ENCODE measurements around the gene ASPDH.

The ASPDH gene

GRCh38 chr19:50494186-50495019, 19.3 kb downstream of the ASPDH start:
- DNase-seq: no peak

- DNase-seq: no peak
These were observed 20.5 kb downstream of the ASPDH start for GRCh38 chr19:50493171-50493570.

DNA sequence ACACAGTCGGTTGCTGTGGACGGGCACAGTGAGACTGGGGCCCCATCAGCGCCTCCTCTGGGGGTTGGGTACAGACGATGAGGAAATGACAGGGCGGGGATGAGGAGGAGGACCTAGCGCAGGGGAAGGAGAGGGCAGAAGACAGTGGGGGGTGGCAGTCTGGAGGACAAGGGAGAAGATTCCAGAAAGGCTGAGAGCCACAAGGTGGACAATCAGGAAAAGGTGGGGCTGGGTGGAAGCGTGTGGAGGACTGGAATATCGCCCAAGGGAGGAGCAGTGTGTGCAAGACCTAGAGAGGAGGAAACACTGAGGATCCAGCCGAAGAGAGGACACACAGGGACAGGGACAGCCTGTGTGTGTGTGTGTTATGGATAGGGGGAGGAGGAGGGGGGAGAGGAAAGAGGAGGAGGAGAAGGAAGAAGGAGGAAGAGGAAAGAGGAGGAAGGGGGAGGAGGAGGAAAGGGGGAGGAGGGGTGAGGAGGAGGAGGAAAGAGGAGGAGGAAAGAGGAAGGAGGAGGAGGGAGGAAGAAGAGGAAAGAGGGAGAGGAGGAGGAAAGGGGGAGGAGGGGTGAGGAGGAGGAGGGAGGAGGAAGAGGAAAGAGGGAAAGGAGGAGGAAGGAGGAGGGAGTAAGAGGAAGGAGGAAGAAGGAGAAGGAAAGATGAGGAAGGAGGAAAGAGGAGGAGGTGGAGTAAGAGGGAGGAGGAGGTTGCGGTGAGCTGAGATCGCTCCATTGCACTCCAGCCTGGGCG, 21.2 kb downstream of the ASPDH start:
- no peak for DNase-seq

DNA sequence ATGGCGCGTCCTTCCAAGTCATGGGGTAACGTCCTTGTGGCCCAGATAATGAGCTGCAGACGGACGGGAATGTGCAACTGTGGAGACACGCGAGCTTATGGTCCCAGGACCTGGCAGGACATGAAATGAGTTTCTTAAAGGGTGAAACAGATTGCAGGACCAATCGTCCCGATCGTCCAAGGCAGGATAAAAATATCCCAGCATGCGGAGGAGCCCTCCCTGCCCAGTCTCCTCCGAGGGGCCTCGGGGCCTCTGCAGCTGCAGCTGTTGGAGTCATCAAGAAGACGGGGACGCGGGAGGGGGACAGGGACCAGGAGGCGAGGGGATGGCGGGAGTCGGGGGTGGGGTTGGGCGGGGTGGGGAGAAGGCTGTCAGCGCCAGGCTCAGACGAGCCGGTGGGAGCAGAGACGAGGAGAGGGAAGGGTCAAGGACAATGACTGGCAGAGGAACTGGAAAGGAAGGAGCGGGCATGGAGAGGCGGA, 22.7 kb downstream of the ASPDH start:
- no peak for DNase-seq

DNA sequence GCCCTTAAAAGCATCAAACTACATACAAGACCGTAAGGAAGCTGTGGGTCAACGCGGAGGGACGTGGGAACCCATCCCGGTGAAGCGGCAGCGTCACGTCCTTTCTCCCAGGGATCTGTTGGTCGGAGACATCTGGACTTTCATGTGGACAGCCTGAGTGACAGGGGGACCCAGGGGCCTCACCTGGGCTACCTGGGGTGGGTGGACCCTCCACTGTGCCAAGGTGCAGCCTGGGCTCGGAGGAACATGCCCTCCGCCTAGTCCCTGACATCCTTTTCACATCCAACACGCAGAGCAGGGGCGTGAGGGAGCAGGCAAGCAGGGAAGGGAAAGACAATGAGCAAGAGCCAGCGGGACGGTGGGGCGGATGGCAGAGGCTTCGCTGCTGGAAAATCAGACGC, 23.3 kb downstream of the ASPDH start:
- DNase-seq: no peak

- no peak for DNase-seq
These were observed 24.2 kb downstream of the ASPDH start for GRCh38 chr19:50489461-50490011.

GRCh38 chr19:50488389-50489194, 25.1 kb downstream of the ASPDH start:
- DNase-seq: no peak

DNA sequence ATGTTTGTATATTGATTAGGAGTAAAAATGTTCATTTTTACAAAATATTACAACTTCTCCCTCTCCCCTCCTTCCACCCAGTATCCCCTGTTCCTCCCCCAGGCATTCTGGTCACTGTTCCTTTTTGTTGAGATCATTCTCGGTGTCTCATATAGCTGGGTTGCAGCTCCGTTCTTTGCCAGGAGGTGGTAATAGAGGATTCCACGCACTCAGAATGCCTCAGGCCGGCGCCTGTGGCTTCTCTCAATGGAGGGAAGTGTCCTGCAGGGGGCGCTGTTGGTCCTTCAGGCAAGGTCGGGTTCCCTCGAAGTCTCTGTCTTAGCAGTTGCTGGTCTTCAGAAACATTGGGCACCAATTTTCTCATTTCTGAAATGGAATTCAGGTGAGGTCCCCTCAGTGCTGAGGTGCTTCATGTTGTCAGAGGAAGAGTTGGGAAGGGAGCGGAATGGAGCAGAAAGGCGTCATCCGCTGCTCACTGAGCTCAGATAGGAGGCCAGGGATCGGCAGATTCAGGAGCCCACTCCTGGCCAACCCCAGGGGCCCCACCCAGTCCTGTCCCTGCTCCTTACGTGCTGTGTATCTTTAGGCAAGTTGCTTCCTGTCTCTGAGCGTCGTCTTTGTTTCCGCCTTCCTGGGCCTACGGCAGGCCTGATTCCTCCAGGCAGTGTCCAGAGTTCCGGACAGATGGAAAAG, 26.7 kb downstream of the ASPDH start:
- peak; percentile 36 for DNase-seq

GRCh38 chr19:50485284-50485955, 28.3 kb downstream of the ASPDH start:
- no peak for DNase-seq

GRCh38 chr19:50482916-50483315, 30.8 kb downstream of the ASPDH start:
- DNase-seq: no peak

DNA sequence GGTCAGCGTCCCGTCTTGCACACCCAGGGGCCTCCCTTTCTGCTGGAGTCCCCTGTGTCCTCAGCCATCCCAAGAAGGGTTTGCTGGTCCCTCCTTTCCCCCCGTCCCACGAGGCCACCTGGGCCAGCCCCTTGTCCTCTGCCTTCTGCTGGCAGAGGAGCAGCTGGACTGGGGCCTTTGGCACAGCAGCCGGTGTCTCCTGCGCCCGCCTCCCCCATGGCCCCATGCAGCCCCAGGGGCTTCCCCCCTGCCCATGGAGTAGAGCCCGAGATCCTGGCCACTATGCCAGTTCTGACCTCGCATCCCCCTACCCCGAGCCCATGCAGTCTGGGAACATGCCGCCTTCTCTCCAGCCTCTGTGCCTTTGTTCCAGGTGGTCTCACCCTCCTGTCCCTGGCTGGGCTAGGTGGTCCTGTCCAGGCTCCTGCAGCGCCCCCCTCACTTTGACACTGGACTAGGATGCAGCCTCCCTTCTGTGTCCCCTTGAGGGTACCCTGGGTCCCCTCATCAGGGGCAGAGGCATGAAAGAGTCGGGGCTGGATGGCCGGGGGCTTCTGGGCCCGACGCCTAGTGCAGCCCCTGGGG, 31.4 kb downstream of the ASPDH start:
- no peak for DNase-seq

- DNase-seq: no peak
These were observed 32.2 kb downstream of the ASPDH start for GRCh38 chr19:50481351-50482149.

- DNase-seq: no peak
These were observed 33.2 kb downstream of the ASPDH start for GRCh38 chr19:50480281-50481111.

DNA sequence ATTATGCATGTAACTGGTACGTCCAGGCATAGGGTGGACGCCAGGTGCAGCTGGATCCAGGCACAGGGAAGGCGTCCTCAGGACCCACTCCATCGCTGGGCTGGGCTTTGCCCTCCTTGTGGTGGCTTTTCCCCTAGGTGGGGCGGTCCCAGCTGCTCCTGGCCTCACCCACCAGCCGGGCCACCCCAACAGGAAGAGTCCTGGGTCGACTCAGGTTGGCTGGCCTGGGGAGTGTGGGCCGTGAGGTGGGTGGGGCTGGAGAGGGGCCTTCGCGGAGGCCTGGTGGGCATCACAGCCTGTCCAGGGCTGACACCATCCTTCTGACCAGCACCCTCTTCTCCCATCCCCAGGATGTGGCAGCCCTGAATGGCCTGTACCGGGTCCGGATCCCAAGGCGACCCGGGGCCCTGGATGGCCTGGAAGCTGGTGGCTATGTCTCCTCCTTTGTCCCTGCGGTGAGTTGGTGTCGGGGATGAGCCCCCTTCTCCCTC, 33.9 kb downstream of the ASPDH start:
- no peak for DNase-seq

- DNase-seq: peak; percentile 43
These were observed 34.6 kb downstream of the ASPDH start for GRCh38 chr19:50478901-50479715.

- DNase-seq: no peak
These were observed 35.8 kb downstream of the ASPDH start for GRCh38 chr19:50477751-50478515.

- no peak for DNase-seq
These were observed 36.8 kb downstream of the ASPDH start for GRCh38 chr19:50476907-50477238.
